HepG2 (cell line): ENCODE measurements around the gene RPL35A. TPM values are rescaled to one million over a fixed set of nuclear protein-coding genes. Genes with fewer than 3 reads are reported as not detected.

Source experiments
- ARHGAP35 ChIP-seq: sonication (generic); formaldehyde crosslinking; IDR thresholded peaks from 2 replicates; pipeline ENCODE4 v1.9.0; 2022; ENCODE audit warnings: mild to moderate bottlenecking, inconsistent platforms, moderate library complexity, missing genetic modification reagents, borderline replicate concordance
- ATM ChIP-seq: fragments of 450-650 bp; IDR thresholded peaks from 2 replicates; pipeline ENCODE4 v1.7.1; 2017; ENCODE audit warnings: mild to moderate bottlenecking, borderline replicate concordance
- MAX ChIP-seq: IDR thresholded peaks from 2 replicates; pipeline ENCODE4 v1.6.1; 2012; ENCODE audit warnings: inconsistent platforms
- MEIS2 ChIP-seq: sonication (generic); formaldehyde crosslinking; IDR thresholded peaks from 2 replicates; pipeline ENCODE4 v1.9.0; 2021; ENCODE audit warnings: mild to moderate bottlenecking, missing genetic modification reagents
- SIX1 ChIP-seq: sonication (generic); formaldehyde crosslinking; IDR thresholded peaks from 2 replicates; pipeline ENCODE4 v1.4.0; 2020; ENCODE audit warnings: missing genetic modification reagents, borderline replicate concordance
- SP4 ChIP-seq: sonication (generic); formaldehyde crosslinking; IDR thresholded peaks from 2 replicates; pipeline ENCODE4 v1.8.1; 2023; ENCODE audit warnings: mild to moderate bottlenecking, missing genetic modification reagents
- TFAP4 ChIP-seq: sonication (generic); IDR thresholded peaks from 2 replicates; pipeline ENCODE4 v1.6.1; 2016; ENCODE audit warnings: low read depth, borderline replicate concordance
- TOPORS ChIP-seq: sonication (generic); formaldehyde crosslinking; IDR thresholded peaks from 2 replicates; pipeline ENCODE4 v1.8.0; 2023; ENCODE audit warnings: mild to moderate bottlenecking, missing genetic modification reagents
- ZHX2 ChIP-seq, 2 experiments: sonication (generic) in 1 of 2; formaldehyde crosslinking in 1 of 2; IDR thresholded peaks; 2 replicates each; pipeline versions ENCODE4 v1.6.1 to v1.9.0; 2014 to 2022; ENCODE audit warnings: antibody characterized with exemption in 1 of 2, borderline replicate concordance in 1 of 2, inconsistent platforms in 1 of 2, low read depth in 1 of 2, missing genetic modification reagents in 1 of 2
- ZKSCAN5 ChIP-seq: sonication (generic); formaldehyde crosslinking; IDR thresholded peaks from 2 replicates; pipeline ENCODE4 v1.5.1; 2020; ENCODE audit warnings: mild to moderate bottlenecking, missing genetic modification reagents
- ZMYM3 ChIP-seq: sonication (generic); formaldehyde crosslinking; IDR thresholded peaks from 2 replicates; pipeline ENCODE4 v1.5.1; 2020; ENCODE audit warnings: mild to moderate bottlenecking, missing genetic modification reagents
- ZNF180 ChIP-seq: sonication (generic); formaldehyde crosslinking; IDR thresholded peaks from 2 replicates; pipeline ENCODE4 v1.4.0; 2020; ENCODE audit warnings: low read depth, missing genetic modification reagents, borderline replicate concordance
- ZNF232 ChIP-seq: sonication (generic); formaldehyde crosslinking; IDR thresholded peaks from 2 replicates; pipeline ENCODE4 v1.4.0; 2020; ENCODE audit warnings: missing genetic modification reagents, borderline replicate concordance
- ZNF30 ChIP-seq: sonication (generic); formaldehyde crosslinking; IDR thresholded peaks from 2 replicates; pipeline ENCODE4 v1.5.0; 2020; ENCODE audit warnings: mild to moderate bottlenecking, missing genetic modification reagents
- polyA plus RNA-seq, 8 experiments: library from polyadenylated mRNA; depleted of rRNA in 3 of 8; stranded (reverse) in 7 of 8; unstranded in 1 of 8; fragments of >200 nt; fragmentation: Illumina TruSeq in 4 of 8; extraction: Trizol in 4 of 8; gene quantifications; 2 replicates each; pipeline versions ENCODE4 v1.2.1 to v1.2.3, GENCODE V29; 2011 to 2016; ENCODE audit warnings: low read depth in 4 of 8, missing spikeins in 1 of 8, mixed read lengths in 1 of 8; ENCODE audit not compliant: insufficient read depth in 1 of 8
- total RNA-seq, 5 experiments: library from RNA; depleted of rRNA; stranded (reverse); fragments of >200 nt; fragmentation: Illumina TruSeq; extraction: Trizol; gene quantifications; 2 replicates each; pipeline ENCODE4 v1.2.3, GENCODE V29; 2016; ENCODE audit warnings: low read depth in 1 of 5
- TF ChIP-seq, protein P1 (sequence below): sonication (generic); formaldehyde crosslinking; IDR thresholded peaks from 2 replicates; pipeline ENCODE4 v1.4.0; 2020; ENCODE audit warnings: missing genetic modification reagents, borderline replicate concordance
- TF ChIP-seq, protein P2 (sequence below): sonication (generic); formaldehyde crosslinking; IDR thresholded peaks from 2 replicates; pipeline ENCODE4 v1.5.1; 2020; ENCODE audit warnings: missing genetic modification reagents, mild to moderate bottlenecking, borderline replicate concordance

Gene RPL35A
- total and polyA plus RNA-seq, 2 of the 13 experiments (the other 11 are each of a cell fraction or from before 2014, with no cell fraction given) = 1,001 to 1,582 TPM

DNA sequence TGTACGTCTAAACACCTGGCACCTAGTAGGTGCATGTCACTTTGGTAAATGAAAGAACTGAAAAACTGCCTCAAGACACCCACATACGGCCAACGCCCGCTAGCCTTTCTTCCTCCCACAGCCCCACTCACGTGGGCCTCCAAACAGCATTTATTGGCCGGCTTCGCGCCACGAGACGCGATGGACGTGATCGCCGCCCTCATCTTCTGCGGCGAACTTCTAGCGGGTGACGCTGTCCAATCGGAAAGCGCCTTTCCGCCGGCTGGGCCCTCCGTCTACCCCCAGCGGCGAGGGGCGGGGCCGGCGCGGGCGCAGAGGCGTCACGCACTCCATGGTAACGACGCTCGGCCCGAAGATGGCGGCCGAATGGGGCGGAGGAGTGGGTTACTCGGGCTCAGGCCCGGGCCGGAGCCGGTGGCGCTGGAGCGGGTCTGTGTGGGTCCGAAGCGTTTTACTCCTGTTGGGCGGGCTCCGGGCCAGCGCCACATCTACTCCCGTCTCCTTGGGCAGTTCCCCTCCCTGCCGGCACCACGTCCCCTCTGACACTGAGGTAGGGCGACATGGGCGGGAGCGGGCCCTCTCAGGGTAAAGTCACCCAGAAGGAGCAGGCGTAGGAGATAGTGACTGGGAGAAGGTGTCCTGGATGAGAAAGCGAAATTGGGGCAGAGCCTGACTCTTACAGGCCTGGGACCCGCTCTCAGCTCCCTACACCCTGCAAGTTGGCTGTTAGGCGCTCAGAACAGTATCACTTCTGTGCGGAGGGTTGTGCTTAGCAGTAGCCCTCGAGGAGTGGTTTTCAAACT lies 10.1 kb downstream of the RPL35A start, which contains the start of gene LMLN (continued):
- TF ChIP-seq, protein P1, sequence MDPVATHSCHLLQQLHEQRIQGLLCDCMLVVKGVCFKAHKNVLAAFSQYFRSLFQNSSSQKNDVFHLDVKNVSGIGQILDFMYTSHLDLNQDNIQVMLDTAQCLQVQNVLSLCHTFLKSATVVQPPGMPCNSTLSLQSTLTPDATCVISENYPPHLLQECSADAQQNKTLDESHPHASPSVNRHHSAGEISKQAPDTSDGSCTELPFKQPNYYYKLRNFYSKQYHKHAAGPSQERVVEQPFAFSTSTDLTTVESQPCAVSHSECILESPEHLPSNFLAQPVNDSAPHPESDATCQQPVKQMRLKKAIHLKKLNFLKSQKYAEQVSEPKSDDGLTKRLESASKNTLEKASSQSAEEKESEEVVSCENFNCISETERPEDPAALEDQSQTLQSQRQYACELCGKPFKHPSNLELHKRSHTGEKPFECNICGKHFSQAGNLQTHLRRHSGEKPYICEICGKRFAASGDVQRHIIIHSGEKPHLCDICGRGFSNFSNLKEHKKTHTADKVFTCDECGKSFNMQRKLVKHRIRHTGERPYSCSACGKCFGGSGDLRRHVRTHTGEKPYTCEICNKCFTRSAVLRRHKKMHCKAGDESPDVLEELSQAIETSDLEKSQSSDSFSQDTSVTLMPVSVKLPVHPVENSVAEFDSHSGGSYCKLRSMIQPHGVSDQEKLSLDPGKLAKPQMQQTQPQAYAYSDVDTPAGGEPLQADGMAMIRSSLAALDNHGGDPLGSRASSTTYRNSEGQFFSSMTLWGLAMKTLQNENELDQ = 0 out of 2 replicates have a peak, but pooled peaks have one; percentile 6
- TF ChIP-seq ZKSCAN5 (CRISPR knock-in tag) (no peak), ZMYM3 (CRISPR knock-in tag) (no peak), MAX (peak; percentile 93), SIX1 (no peak), MEIS2 (CRISPR knock-in tag) (no peak; the same call in 1 of the 2 replicates), ZHX2 (IDR thresholded peaks at IDR 0.05; ENCODE audit: low read depth) (peak; percentile 97), ZHX2 (CRISPR knock-in tag; IDR thresholded peaks at IDR 0.05; ENCODE audit: borderline replicate concordance) (no peak), TOPORS (CRISPR knock-in tag) (0 out of 2 replicates have a peak, but pooled peaks have one; percentile 34), ZNF180 (CRISPR knock-in tag) (no peak), ZNF30 (CRISPR knock-in tag) (no peak), ZNF232 (CRISPR knock-in tag) (0 out of 2 replicates have a peak, but pooled peaks have one; percentile 37), ARHGAP35 (CRISPR knock-in tag) (peak; percentile 56; the same call in 1 of the 2 replicates), ATM (no peak), SP4 (peak; percentile 61; the same call in 1 of the 2 replicates), TFAP4 (peak; percentile 72; the same call in 1 of the 2 replicates)
- TF ChIP-seq, protein P2, sequence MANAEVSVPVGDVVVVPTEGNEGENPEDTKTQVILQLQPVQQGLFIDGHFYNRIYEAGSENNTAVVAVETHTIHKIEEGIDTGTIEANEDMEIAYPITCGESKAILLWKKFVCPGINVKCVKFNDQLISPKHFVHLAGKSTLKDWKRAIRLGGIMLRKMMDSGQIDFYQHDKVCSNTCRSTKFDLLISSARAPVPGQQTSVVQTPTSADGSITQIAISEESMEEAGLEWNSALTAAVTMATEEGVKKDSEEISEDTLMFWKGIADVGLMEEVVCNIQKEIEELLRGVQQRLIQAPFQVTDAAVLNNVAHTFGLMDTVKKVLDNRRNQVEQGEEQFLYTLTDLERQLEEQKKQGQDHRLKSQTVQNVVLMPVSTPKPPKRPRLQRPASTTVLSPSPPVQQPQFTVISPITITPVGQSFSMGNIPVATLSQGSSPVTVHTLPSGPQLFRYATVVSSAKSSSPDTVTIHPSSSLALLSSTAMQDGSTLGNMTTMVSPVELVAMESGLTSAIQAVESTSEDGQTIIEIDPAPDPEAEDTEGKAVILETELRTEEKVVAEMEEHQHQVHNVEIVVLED (CRISPR knock-in tag) = peak; percentile 97
